Measurements from ENCODE around the gene SIRPA. TPM values are rescaled to one million over a fixed set of nuclear protein-coding genes. Genes with fewer than 3 reads are reported as not detected.
"Not testable (repeated sequence)": the region's sequence is repeated elsewhere in the genome, so short reads cannot be mapped to it uniquely, and the experiment has no call there.

The SIRPA gene
- total RNA-seq, 1 donor from 2014 or later, result 5.0 TPM

DNA sequence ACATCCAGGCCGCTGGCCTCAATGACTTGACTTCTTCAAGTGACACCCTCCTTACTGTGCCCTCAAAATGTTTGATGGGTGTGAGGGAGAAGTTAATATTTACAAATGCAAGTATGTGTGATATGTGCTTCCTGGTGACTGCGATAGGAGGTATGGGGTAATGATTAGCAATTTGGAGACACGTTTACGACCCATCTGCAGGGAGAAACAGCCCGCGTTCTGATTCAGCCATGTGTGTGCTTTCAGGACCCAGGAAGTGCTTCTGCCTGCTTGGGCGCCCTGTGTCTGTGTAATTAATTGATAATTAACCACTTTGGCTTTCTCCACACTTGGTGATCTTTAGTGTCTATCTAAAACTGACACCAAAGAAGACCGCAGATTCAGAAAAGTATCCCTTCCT is 25.0 kb downstream of the SIRPA start:
- FAIRE-seq, result no peak
- H3K4me3 ChIP-seq (ENCODE audit: low read depth, low read length), result no peak overlapping the region
- peaks cover 18% of the 10 kb centered on the region for H3K36me3 ChIP-seq (ENCODE audit: control insufficient read depth, insufficient read depth, low read length)
- no peaks in the 10 kb centered on the region for H3K27me3 ChIP-seq (ENCODE audit: control insufficient read depth, insufficient read depth, low read length)
- TF ChIP-seq, protein P1, sequence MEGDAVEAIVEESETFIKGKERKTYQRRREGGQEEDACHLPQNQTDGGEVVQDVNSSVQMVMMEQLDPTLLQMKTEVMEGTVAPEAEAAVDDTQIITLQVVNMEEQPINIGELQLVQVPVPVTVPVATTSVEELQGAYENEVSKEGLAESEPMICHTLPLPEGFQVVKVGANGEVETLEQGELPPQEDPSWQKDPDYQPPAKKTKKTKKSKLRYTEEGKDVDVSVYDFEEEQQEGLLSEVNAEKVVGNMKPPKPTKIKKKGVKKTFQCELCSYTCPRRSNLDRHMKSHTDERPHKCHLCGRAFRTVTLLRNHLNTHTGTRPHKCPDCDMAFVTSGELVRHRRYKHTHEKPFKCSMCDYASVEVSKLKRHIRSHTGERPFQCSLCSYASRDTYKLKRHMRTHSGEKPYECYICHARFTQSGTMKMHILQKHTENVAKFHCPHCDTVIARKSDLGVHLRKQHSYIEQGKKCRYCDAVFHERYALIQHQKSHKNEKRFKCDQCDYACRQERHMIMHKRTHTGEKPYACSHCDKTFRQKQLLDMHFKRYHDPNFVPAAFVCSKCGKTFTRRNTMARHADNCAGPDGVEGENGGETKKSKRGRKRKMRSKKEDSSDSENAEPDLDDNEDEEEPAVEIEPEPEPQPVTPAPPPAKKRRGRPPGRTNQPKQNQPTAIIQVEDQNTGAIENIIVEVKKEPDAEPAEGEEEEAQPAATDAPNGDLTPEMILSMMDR (IDR thresholded peaks at IDR 0.05; ENCODE audit: insufficient read depth, low read length, severe bottlenecking), result no peak
- DNase-seq (ENCODE audit: low read depth), result no peak

DNA sequence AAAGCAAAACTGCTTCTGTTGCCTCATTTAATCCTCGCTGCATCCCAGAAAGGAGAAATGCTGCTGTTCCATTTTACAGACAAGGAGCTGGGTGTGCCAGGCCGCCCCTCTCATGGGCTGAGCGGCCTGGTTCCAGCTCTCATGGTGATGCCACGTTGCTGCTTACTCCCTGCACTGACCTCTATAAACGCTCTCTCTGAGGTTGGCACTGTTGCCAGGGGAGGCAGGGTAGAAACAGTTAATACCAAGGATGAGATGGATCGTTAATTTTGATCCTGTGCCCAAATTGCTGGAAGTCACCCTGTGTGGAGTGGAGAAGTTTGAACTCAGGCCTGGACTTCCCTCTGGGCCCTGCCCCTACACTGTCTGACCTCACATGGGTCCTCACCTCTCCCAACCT is 25.6 kb downstream of the SIRPA start:
- peaks cover 18% of the 10 kb centered on the region for H3K36me3 ChIP-seq (ENCODE audit: control insufficient read depth, insufficient read depth, low read length)
- H3K4me3 ChIP-seq (ENCODE audit: low read depth, low read length), result no peak overlapping the region
- TF ChIP-seq, protein P1 (IDR thresholded peaks at IDR 0.05; ENCODE audit: insufficient read depth, low read length, severe bottlenecking), result no peak
- no peaks in the 10 kb centered on the region for H3K27me3 ChIP-seq (ENCODE audit: control insufficient read depth, insufficient read depth, low read length)
- no peak for DNase-seq (ENCODE audit: low read depth)
- FAIRE-seq, result no peak

DNA sequence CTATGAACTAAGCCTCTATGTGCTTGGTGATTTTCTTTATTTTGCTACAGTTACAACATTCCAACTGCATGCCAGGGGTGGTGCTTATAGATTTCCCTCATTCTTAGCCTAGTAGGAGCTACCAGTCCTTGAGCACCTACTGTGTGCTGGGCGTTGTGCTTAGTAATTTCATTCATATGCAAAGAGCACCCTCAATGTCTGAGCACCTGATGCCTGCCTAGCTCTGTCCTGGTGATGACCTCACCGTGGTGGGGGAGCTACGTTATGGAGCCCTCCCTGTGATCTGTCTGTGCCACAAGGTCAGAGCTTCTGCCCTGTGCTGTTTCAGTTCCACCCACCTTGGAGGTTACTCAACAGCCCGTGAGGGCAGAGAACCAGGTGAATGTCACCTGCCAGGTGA is 26.8 kb downstream of the SIRPA start:
- DNase-seq (ENCODE audit: low read depth); FAIRE-seq; H3K27me3 ChIP-seq (ENCODE audit: control insufficient read depth, insufficient read depth, low read length); H3K4me3 ChIP-seq (ENCODE audit: low read depth, low read length): not testable (repeated sequence)
- peaks cover 10% of the 10 kb centered on the region for H3K36me3 ChIP-seq (ENCODE audit: control insufficient read depth, insufficient read depth, low read length)

DNA sequence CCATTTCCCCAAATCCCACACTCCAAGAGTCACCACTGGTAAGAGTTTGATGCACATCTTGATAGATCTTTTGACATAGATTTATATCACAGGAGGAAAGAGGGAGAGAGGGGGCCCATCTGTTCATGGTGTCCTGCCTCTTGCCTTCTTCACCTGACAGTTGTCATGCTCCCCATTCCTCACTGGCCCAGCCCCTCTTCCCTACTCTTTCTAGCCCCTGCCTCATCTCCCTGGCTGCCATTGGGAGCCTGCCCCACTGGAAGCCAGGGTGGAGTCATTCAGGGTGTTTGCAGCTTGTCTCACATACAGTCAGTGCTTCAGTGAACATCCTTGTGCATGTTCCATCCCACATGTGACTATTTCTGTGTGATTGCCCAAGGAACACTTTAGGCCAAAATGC is 27.6 kb downstream of the SIRPA start:
- no peak for DNase-seq (ENCODE audit: low read depth)
- Histone ChIP-seq H3K4me3 (ENCODE audit: low read depth, low read length) (no peak overlapping the region), H3K27me3 (ENCODE audit: control insufficient read depth, insufficient read depth, low read length) (no peaks in the 10 kb centered on the region), H3K36me3 (ENCODE audit: control insufficient read depth, insufficient read depth, low read length) (peaks cover 10% of the 10 kb centered on the region)
- no peak for FAIRE-seq
- TF ChIP-seq, protein P1 (IDR thresholded peaks at IDR 0.05; ENCODE audit: insufficient read depth, low read length, severe bottlenecking), result no peak

DNA sequence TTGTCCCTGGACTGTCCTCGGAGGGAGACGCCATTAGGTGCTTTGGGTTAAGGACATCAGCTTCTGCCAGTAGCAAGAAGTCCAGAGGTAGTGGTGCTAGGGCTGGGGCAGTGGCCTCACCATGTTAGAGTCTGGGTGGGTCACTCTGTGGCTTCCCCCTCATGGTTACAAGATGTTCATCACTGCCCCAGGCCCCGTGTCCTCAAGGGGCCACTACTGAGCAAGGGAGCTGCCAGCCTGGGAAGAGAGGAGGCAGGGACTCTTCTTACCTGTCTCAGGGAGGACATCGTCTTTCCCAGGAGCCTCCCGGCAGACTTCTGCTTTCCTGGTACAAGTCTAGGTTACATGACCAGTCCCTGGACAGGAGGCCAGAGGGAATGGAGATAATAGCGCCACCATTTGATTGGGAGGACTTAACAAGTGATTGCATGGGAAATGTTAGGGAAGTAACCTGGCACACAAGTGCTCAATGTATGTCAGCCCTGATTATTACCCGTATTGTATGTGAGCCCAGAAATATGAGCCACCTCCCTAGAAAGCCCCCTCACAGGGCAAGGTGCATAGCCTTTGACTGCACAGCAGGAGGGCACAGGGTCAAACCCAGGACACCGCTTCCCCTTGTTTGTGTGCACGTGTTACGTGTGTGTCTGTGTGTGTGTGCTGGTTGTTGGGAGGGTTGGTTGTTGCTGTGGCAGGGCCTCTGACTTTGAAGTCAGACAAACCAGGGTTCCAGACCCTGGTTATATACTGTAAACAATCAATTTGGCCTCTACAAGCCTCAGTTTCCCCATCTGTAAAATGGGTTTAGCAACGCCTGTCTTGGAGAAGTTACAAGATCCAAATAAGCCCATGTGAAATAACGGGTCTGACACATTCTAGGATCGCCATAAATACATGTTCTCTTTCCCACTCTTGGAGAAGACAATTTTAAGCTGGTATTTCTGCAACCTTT is 30.0 kb downstream of the SIRPA start:
- no peak for FAIRE-seq
- DNase-seq (ENCODE audit: low read depth), result no peak
- Histone ChIP-seq H3K27me3 (ENCODE audit: control insufficient read depth, insufficient read depth, low read length) (no peaks in the 10 kb centered on the region), H3K4me3 (ENCODE audit: low read depth, low read length) (no peak overlapping the region), H3K36me3 (ENCODE audit: control insufficient read depth, insufficient read depth, low read length) (peaks cover 8% of the 10 kb centered on the region)
- TF ChIP-seq, protein P1 (IDR thresholded peaks at IDR 0.05; ENCODE audit: insufficient read depth, low read length, severe bottlenecking), result no peak

DNA sequence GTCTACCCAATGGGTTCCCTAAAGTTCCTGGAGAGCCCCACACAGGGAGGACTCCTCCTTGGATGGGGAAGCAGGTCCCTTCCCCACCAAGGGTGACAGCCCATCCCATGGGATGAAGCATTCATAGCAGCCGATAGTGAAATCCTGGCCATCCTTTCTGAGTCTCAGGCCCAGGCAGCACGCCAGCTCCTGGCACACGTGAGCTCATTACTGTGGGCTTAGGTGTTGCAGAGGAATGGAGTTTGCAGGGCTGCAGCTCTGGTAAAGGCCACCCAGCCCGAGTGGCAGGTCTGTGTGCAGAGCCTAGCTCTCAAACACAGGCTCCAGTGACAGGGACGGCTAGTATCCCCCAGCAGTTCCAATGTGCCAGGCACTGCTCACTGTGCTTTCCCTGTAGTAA is 31.0 kb downstream of the SIRPA start:
- Histone ChIP-seq H3K27me3 (ENCODE audit: control insufficient read depth, insufficient read depth, low read length) (no peaks in the 10 kb centered on the region), H3K4me3 (ENCODE audit: low read depth, low read length) (no peak overlapping the region), H3K36me3 (ENCODE audit: control insufficient read depth, insufficient read depth, low read length) (peaks cover 7% of the 10 kb centered on the region)
- TF ChIP-seq, protein P1 (IDR thresholded peaks at IDR 0.05; ENCODE audit: insufficient read depth, low read length, severe bottlenecking), result no peak
- FAIRE-seq (no peak), DNase-seq (ENCODE audit: low read depth) (no peak)
